ENCODE measurements around the gene CROT.

CROT gene

DNA sequence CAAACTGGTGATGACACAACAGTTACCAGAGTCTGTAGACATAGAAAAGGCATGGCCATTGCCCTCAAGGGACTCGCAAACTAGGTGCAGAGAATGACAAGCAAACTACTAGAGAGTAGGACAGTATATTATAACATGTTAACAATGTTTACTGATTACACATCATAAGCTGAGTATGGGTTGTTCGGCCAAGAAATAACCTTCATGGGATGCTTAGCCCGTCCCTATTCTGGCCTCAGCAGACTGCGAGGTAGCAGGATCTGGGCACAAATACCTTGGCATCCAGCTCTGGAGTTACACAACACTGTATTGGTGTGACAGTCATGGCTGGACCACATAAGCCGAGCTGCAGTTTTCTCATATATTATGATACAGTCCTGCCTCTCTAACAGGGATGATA lies 78.6 kb downstream of the CROT start:
- DNase-seq (ENCODE audit: insufficient read length, low spot score) (no peak), FAIRE-seq (no peak)
- TF ChIP-seq POU2F2 (IDR thresholded peaks at IDR 0.05; ENCODE audit: low read depth, low read length), result no peak
- no peak for TF ChIP-seq TAF1 (IDR thresholded peaks at IDR 0.05; ENCODE audit: low read depth, low read length)
- TF ChIP-seq POLR2AphosphoS5 (IDR thresholded peaks at IDR 0.05; ENCODE audit: low read depth, low read length), result no peak
- TF ChIP-seq SPI1 (IDR thresholded peaks at IDR 0.05; ENCODE audit: low read depth, low read length), result no peak
- no peak for TF ChIP-seq PAX5 (IDR thresholded peaks at IDR 0.05; ENCODE audit: insufficient read depth, low read length, severe bottlenecking)
- TF ChIP-seq POLR2A (IDR thresholded peaks at IDR 0.05; ENCODE audit: low read depth, low read length), result no peak

DNA sequence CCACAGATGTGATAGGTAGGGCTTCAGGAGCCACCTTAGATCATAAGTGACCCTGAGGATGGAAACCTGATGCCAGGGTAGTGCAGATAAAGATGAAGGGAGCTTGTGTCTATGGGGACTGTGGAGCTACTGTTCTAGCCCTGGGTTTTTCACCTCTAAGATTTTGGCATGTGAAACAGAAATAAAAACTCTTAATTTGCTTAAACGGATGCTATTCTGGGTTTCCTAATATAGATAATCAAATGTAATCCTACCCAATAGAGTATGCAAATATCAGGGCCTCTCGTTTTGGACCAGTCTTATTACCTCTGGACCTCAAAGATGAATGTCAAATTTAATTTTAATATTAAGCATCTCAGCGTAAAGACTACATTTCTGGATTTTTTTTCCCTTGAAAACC lies 80.7 kb downstream of the CROT start:
- FAIRE-seq, result no peak
- DNase-seq (ENCODE audit: insufficient read length, low spot score), result no peak
- TF ChIP-seq PAX5 (IDR thresholded peaks at IDR 0.05; ENCODE audit: insufficient read depth, low read length, severe bottlenecking), result no peak
- TF ChIP-seq SPI1 (IDR thresholded peaks at IDR 0.05; ENCODE audit: low read depth, low read length), result no peak
- no peak for TF ChIP-seq POU2F2 (IDR thresholded peaks at IDR 0.05; ENCODE audit: low read depth, low read length)
- TF ChIP-seq TAF1 (IDR thresholded peaks at IDR 0.05; ENCODE audit: low read depth, low read length), result no peak
- TF ChIP-seq POLR2A (IDR thresholded peaks at IDR 0.05; ENCODE audit: low read depth, low read length), result no peak
- no peak for TF ChIP-seq POLR2AphosphoS5 (IDR thresholded peaks at IDR 0.05; ENCODE audit: low read depth, low read length)

DNA sequence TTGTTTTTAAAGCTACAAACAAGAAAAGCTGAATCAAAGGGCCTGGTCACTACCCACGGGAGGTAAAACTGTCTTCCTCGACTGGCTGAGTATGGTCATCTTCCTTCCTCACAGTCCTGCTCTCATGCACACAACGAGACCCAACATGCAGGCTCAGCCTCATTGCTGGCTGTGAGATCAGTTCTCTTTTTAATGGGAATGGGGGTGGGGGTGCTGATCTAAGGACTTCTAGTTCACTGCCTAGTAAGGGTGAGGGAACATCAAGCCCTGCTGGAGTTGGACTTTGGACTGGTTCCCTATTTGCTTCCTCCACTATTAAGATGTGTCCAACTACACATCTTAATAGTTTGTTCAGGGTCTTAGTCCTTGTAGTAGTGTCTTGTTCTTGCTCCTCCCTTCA lies 81.8 kb downstream of the CROT start:
- DNase-seq (ENCODE audit: insufficient read length, low spot score) (no peak), FAIRE-seq (no peak)
- TF ChIP-seq POLR2A (IDR thresholded peaks at IDR 0.05; ENCODE audit: low read depth, low read length), result no peak
- no peak for TF ChIP-seq SPI1 (IDR thresholded peaks at IDR 0.05; ENCODE audit: low read depth, low read length)
- no peak for TF ChIP-seq TAF1 (IDR thresholded peaks at IDR 0.05; ENCODE audit: low read depth, low read length)
- TF ChIP-seq POLR2AphosphoS5 (IDR thresholded peaks at IDR 0.05; ENCODE audit: low read depth, low read length), result no peak

DNA sequence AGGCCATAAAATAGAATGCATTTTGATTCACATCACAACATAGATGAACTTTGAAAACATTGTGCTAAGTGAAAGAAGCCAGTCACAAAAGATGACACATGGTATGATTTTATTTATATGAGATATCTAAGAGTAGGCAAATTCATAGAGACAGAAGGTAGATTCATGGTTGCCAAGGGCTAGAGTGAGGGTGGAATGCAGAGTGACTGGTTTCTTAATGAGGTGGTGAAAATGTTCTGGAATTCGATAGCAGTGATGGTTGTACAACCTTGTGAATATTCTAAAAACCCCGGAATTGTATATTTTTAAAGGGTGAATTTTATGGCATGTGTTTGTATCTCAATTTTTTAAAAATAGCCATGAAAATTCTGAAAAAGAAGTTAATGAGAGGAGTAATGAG lies 87.1 kb downstream of the CROT start:
- no peak for TF ChIP-seq POLR2AphosphoS5 (IDR thresholded peaks at IDR 0.05; ENCODE audit: low read depth, low read length)
- TF ChIP-seq PAX5 (IDR thresholded peaks at IDR 0.05; ENCODE audit: insufficient read depth, low read length, severe bottlenecking), result no peak
- TF ChIP-seq TAF1 (IDR thresholded peaks at IDR 0.05; ENCODE audit: low read depth, low read length), result no peak
- TF ChIP-seq POLR2A (IDR thresholded peaks at IDR 0.05; ENCODE audit: low read depth, low read length), result no peak
- no peak for TF ChIP-seq SPI1 (IDR thresholded peaks at IDR 0.05; ENCODE audit: low read depth, low read length)
- no peak for TF ChIP-seq POU2F2 (IDR thresholded peaks at IDR 0.05; ENCODE audit: low read depth, low read length)
- FAIRE-seq (no peak), DNase-seq (ENCODE audit: insufficient read length, low spot score) (no peak)

DNA sequence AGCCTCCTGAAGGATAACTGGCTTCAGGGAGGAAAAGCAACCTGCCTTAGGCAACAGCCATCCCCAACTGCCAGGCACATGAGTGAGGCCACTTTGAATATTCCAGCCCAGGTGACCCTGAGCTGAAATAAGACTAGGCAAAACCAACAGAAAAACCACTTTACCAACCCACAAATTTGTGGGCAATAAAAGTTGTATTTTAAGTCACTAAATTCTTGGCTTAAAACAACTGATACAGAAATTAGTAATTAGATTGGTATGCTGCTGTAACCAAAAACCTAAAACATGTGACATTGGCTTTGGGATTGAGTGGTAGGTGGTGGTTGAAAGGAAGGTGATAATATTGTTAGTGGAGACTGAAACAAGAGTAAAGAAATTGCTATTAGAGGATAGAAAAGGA lies 90.1 kb downstream of the CROT start:
- FAIRE-seq, result no peak
- TF ChIP-seq POU2F2 (IDR thresholded peaks at IDR 0.05; ENCODE audit: low read depth, low read length) (no peak), SPI1 (IDR thresholded peaks at IDR 0.05; ENCODE audit: low read depth, low read length) (no peak), PAX5 (IDR thresholded peaks at IDR 0.05; ENCODE audit: insufficient read depth, low read length, severe bottlenecking) (no peak), TAF1 (IDR thresholded peaks at IDR 0.05; ENCODE audit: low read depth, low read length) (no peak), POLR2A (IDR thresholded peaks at IDR 0.05; ENCODE audit: low read depth, low read length) (no peak), POLR2AphosphoS5 (IDR thresholded peaks at IDR 0.05; ENCODE audit: low read depth, low read length) (no peak)
- DNase-seq (ENCODE audit: insufficient read length, low spot score), result no peak

DNA sequence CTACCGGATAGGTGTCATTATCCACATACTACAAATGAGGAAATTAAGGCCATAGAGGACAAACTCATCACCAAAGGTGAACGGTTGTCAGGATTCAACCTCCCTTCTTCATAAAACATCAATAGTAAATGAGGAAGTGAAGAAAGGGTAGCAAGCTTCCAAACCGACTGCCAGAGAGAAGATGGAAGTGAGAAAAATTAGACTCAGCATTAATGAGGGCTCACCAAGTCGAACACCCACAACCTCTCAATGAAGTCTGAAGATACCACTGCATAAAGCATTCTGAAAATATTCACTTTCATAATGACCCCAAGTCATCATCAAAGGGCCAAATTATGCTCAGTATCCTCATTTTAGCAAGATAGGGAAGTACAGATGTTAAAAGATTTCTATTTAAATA lies 100.4 kb downstream of the CROT start:
- peak; percentile 71 for FAIRE-seq
- peak; percentile 2 for DNase-seq (ENCODE audit: insufficient read length, low spot score)
- peak; percentile 97 for TF ChIP-seq SPI1 (IDR thresholded peaks at IDR 0.05; ENCODE audit: low read depth, low read length)
- TF ChIP-seq POLR2A (IDR thresholded peaks at IDR 0.05; ENCODE audit: low read depth, low read length), result no peak
- TF ChIP-seq POU2F2 (IDR thresholded peaks at IDR 0.05; ENCODE audit: low read depth, low read length), result no peak
- no peak for TF ChIP-seq POLR2AphosphoS5 (IDR thresholded peaks at IDR 0.05; ENCODE audit: low read depth, low read length)
- TF ChIP-seq PAX5 (IDR thresholded peaks at IDR 0.05; ENCODE audit: insufficient read depth, low read length, severe bottlenecking), result no peak

DNA sequence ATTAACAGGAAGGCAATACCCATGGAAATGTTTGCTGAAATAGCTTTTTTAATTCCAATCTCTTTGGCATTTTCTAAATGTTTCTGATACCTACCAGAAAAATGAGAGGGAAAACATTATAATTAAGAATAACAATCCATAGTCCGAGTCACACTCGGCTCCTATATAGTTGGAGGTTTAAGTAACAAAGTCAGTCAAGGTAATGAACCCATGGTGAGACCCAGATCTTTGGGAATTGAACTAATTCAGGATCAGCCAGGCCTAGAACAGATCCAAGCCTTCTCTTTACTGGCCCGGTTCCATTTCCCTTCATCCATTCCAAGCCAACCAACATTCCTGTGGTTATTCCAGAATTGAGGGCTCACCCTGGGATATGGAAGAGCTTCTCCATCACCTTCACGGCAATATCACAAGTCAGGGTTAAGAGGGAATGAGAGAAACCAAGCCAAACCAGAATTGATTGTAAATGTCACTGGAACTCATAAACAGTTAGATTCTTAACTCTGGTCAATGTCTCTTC lies 101.7 kb downstream of the CROT start:
- no peak for FAIRE-seq
- DNase-seq (ENCODE audit: insufficient read length, low spot score), result no peak
- TF ChIP-seq TAF1 (IDR thresholded peaks at IDR 0.05; ENCODE audit: low read depth, low read length) (no peak), POU2F2 (IDR thresholded peaks at IDR 0.05; ENCODE audit: low read depth, low read length) (no peak), PAX5 (IDR thresholded peaks at IDR 0.05; ENCODE audit: insufficient read depth, low read length, severe bottlenecking) (no peak), POLR2AphosphoS5 (IDR thresholded peaks at IDR 0.05; ENCODE audit: low read depth, low read length) (no peak), SPI1 (IDR thresholded peaks at IDR 0.05; ENCODE audit: low read depth, low read length) (no peak), POLR2A (IDR thresholded peaks at IDR 0.05; ENCODE audit: low read depth, low read length) (no peak)

DNA sequence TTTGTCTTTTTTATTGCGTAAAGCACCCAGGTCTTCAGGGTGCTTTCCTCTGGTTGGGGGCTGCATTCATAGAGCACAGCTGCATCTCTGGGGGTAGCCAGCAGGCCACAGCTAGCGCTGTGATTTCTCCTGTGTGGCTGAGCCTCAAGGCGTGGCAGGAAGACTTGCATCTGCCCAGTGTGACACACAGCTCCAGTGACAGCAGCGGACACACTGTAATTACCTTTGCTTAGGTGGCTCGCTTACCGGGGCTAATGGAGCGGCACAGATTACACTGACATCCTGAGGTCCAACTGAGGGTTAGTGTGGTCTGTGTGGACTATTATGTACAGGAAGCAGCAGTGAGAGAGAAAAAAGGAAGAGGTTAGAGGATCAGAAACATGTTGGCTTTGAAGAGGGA lies 102.9 kb downstream of the CROT start:
- TF ChIP-seq POU2F2 (IDR thresholded peaks at IDR 0.05; ENCODE audit: low read depth, low read length), result no peak
- TF ChIP-seq POLR2AphosphoS5 (IDR thresholded peaks at IDR 0.05; ENCODE audit: low read depth, low read length), result no peak
- TF ChIP-seq TAF1 (IDR thresholded peaks at IDR 0.05; ENCODE audit: low read depth, low read length), result no peak
- TF ChIP-seq PAX5 (IDR thresholded peaks at IDR 0.05; ENCODE audit: insufficient read depth, low read length, severe bottlenecking), result no peak
- no peak for FAIRE-seq

More for the DNA sequence above, 102.9 kb downstream of the CROT start:
- DNase-seq (ENCODE audit: insufficient read length, low spot score), result no peak

Measured in GM12891 (cell line).